IMR-90 (cell line): ENCODE measurements around the gene SLC12A1. TPM values are rescaled to one million over a fixed set of nuclear protein-coding genes. Genes with fewer than 3 reads are reported as not detected.

Experiments
- microRNA-seq, 2 experiments: library from miRNA; stranded (forward) in 1 of 2; unstranded in 1 of 2; fragments of 10-50 nt in 1 of 2; fragments of <30 nt in 1 of 2; gene quantifications in 1 of 2; microRNA quantifications in 1 of 2; one replicate each; pipeline versions ENCODE3 to v1.1.0; 2013 to 2020; ENCODE audit not compliant: insufficient read depth in 1 of 2, insufficient read length in 1 of 2, unreplicated experiment in 1 of 2
- polyA plus RNA-seq, 3 experiments: library from polyadenylated mRNA; depleted of rRNA; stranded (reverse); fragments of >200 nt; gene quantifications; 2 replicates each; pipeline ENCODE4 v1.2.3, GENCODE V29; 2012; ENCODE audit warnings: low replicate concordance in 1 of 3
- small RNA-seq, 5 experiments: library from RNA; depleted of rRNA; stranded (forward); fragments of <200 nt; gene quantifications; one replicate each; pipeline ENCODE3, GENCODE V24; 2012
- total RNA-seq: library from RNA; depleted of rRNA; stranded (reverse); fragments of >200 nt; gene quantifications from 2 replicates; pipeline ENCODE4 v1.2.3, GENCODE V29; 2012; rRNA removed

SLC12A1 gene
- total and polyA plus RNA-seq, 2 of the 4 experiments (the other 2 are of a cell fraction) = not detected

Small RNA genes within 50 kb of the gene (microRNA-seq; reads per million reads assigned to microRNA genes)
- not detected for gene RF00019 (ENCODE audit: insufficient read depth, insufficient read length)

Small RNA genes within 50 kb of the gene (small RNA-seq; reads per million reads assigned to genes)
- 0 reads per million in 5 experiments for gene RF00019

Other genes with a start within 250 kb of the SLC12A1 start
- not detected in 2 replicates for gene SLC24A5, start 85.3 kb upstream of the SLC12A1 start, total RNA-seq
- gene SLC24A5, start 85.3 kb upstream of the SLC12A1 start, polyA plus RNA-seq (2012; rRNA removed) = not detected in 2 replicates
- gene MYEF2, start 28.0 kb upstream of the SLC12A1 start, total RNA-seq = 4.5 and 7.5 TPM in 2 replicates
- gene MYEF2, start 28.0 kb upstream of the SLC12A1 start, polyA plus RNA-seq (2012; rRNA removed) = 5.8 and 6.3 TPM in 2 replicates
- gene CTXN2, start 14.6 kb upstream of the SLC12A1 start, total RNA-seq = not detected in 2 replicates
- gene CTXN2, start 14.6 kb upstream of the SLC12A1 start, polyA plus RNA-seq (2012; rRNA removed) = not detected in 2 replicates
- 18.8 and 30.3 TPM in 2 replicates for gene DUT, start 125.1 kb downstream of the SLC12A1 start, total RNA-seq
- gene DUT, start 125.1 kb downstream of the SLC12A1 start, polyA plus RNA-seq (2012; rRNA removed) = 36.4 and 39.9 TPM in 2 replicates